NCI-H1417 (cell line): ENCODE results near the gene S100A14.
"Not testable (repeated sequence)": the region's sequence is repeated elsewhere in the genome, so short reads cannot be mapped to it uniquely, and the experiment has no call there.

Experiments used
- DNase-seq, 3 experiments: peaks; one replicate each; lab custom pipeline; 2025; lab: John Stamatoyannopoulos, UW

The S100A14 gene

DNA sequence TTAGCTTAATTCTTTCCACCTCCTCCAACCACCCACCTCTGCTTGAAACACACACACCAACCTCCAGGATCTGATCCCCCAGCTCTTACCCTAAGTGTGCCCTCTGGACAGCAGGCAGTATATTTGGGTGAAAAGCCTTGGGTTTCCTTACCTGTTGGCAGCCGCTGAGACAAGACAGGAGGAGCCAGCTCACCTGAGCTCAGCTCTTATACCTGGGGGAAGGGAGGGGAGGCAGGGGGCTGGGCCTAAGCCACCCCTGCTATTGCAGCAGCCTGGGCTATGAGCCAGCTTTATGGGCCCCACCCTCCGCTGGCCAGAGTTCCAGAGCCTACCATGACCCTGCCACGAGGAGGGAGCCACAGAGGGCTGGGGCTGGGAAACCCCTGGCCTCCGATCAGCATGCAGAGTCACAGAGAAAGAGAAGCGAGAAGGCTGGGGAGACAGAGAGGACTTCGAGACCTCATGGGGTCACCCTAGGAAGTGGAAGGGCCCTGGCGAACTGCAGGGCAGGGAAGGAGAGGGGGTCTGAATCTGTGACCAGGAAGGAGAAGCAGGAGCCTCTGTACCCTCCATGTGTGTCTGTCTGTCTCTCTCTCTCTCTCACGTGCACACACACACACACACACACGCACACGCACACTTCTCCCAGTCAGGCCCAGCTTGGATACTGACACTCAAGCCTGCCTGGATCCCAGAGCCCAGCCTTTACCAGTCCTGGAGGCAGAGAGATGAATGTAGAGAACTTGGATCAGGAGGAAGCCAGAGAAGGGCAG, at the start of gene S100A14:
Gene S100A14, minus strand, starts transcription at position 182 of the 773 bp plus-strand sequence. CDS start 467 bp downstream, outside the sequence.
- DNase-seq: no peak

DNA sequence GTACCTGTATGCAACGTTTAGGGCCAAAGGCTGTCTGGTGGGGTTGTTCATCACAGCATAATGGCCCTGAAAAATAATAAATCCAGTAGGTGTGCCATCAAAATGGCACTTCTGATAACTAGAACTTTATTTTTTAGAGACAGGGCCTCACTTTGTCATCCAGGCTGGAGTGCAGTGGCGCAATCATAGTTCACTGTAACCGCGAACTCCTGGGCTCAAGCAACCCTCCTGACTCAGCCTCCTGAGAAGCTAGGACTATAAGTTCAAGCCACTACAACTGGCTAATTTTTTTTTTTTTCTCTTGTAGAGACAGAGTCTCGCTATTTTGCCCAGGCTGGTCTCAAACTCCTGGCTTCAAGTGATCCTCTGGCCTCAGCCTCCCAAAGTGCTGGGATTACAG, 47.1 kb upstream of the S100A14 start:
- DNase-seq: no peak

- DNase-seq: peak in 1 of 3 experiments; percentile 16
These were observed 46.1 kb upstream of the S100A14 start for GRCh38 chr1:153662269-153662668.

- peak in 1 of 3 experiments; percentile 49 for DNase-seq
These were observed 45.1 kb upstream of the S100A14 start for GRCh38 chr1:153661111-153661708.

GRCh38 chr1:153659656-153660055, 43.5 kb upstream of the S100A14 start:
- DNase-seq: no peak

GRCh38 chr1:153659175-153659534, 43.0 kb upstream of the S100A14 start:
- DNase-seq: no peak

DNA sequence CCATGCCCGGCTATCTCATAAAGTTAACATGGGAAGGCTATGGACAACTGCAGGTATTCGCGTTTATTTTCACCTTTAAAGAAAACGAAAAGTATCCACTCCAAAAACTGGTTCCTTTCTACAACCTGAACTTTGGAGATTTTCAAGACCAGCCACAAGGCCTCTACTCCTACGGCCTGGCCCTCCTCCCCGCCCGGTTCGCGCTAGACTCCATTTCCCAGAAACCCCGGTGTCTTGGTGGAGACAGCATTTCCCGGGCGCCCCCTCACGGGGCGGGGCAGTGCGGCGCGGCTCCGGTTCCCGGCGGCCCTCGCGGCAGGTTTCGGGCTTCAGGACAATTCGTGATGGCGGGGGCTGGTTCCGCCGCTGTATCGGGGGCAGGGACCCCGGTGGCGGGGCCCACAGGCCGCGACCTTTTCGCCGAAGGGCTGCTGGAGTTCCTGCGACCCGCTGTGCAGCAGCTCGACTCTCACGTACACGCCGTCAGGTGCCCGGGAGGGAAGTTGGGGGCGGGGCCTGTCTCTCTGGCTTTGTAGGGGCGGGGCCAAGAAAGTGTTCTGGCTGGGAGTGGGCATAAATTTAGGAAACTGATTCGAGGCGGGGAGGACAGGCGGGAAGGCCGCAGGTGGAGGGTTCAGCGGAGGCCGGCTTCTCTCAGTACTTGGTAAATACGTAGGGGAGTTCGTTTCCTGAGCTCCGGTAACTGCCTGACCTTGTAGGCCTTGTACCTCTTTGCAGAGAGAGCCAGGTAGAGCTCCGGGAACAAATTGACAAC, 42.5 kb upstream of the S100A14 start, which contains the start of gene SNAPIN:
Gene SNAPIN, plus strand, starts transcription at position 304 of the 775 bp plus-strand sequence. Its CDS starts 41 bp downstream, at position 345.
- DNase-seq: peak; percentile 93 to 97 (median 94)

DNA sequence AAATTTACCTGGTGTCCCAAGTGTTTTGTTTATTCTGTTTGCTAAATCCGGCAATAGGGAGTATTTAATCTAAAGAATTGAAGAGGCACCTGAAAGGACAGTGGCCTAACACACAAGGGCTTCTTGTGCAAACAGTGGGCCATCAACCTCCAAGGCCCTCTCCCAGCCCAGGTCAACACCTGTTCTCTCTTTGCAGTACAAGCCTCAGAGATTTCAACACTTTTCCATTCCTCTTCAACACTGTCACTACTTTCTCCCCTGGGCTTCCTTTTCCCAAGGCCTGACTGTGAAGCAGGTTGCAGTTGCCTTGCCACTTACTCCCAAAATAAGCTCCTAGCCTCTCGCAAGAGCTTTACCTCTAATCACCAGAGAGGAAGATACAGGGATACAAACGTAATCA, 39.2 kb upstream of the S100A14 start:
- peak in 1 of 3 experiments; percentile 35 for DNase-seq

GRCh38 chr1:153652805-153653500, 36.8 kb upstream of the S100A14 start:
- DNase-seq: no peak

DNA sequence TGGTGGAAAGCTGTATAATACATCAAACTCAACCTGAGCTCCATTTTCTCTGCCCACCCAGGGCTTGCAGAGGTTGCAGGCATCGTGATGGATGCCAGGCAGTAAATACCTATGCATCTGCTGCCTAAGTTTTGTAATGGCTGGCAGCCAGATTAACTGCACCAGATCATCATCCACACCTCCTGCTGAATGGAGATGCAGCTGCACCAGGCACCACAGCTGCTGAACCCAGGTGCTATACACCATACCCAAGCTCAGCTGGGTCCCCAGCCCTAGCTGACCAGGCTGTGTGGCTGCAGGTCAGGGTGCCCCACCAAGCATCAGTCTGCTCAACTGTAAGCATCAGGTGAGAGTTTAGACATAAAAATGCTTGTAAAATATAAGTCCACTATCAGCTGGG, 35.6 kb upstream of the S100A14 start:
- no peak for DNase-seq

DNA sequence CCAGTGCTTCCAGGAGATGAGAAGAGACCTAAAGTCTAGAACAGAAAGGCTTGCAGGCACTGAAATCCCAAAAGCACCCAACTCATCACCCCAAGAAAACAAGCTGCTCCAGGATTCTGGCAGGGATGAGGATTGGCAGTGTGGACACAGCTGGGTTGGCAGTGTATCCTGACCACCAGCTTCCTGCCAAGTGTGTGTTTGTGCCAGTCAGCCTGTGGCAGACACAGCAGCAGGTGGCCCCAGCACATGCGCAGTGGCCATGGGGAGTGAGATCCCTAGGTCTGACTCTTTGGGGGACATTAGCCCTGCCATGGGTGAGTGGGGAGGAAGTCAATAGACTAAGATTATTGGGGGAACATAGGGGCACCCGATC, 33.7 kb upstream of the S100A14 start:
- no peak for DNase-seq

GRCh38 chr1:153649137-153649862, 33.2 kb upstream of the S100A14 start:
- DNase-seq: no peak

- DNase-seq: no peak
These were observed 32.0 kb upstream of the S100A14 start for GRCh38 chr1:153648000-153648643.

- peak in 1 of 3 experiments; percentile 19 for DNase-seq
These were observed 31.2 kb upstream of the S100A14 start for GRCh38 chr1:153647346-153647714.

- no peak for DNase-seq
These were observed 30.7 kb upstream of the S100A14 start for GRCh38 chr1:153646672-153647345.

- DNase-seq: no peak
These were observed 27.7 kb upstream of the S100A14 start for GRCh38 chr1:153643816-153644215.

DNA sequence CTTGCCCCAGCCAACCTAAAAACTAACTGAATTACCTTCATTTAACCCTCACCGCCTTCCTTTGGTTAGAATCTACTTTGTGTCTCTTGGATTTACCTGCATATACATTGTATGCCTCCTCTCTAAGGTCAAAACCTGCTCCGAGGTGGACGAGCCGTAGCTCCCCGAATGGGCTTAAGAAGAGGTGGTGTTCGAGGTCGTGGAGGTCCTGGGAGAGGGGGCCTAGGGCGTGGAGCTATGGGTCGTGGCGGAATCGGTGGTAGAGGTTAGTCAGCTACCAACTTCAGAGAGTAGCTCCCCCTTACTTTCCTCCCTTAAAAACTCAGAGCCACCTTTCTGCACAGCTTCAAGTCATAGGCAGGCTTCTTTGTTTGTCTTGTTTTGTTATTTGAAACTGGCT, 27.0 kb upstream of the S100A14 start:
- DNase-seq: no peak

GRCh38 chr1:153642161-153642560, 26.0 kb upstream of the S100A14 start:
- DNase-seq: no peak

- no peak for DNase-seq
These were observed 24.7 kb upstream of the S100A14 start for GRCh38 chr1:153640861-153641260.

DNA sequence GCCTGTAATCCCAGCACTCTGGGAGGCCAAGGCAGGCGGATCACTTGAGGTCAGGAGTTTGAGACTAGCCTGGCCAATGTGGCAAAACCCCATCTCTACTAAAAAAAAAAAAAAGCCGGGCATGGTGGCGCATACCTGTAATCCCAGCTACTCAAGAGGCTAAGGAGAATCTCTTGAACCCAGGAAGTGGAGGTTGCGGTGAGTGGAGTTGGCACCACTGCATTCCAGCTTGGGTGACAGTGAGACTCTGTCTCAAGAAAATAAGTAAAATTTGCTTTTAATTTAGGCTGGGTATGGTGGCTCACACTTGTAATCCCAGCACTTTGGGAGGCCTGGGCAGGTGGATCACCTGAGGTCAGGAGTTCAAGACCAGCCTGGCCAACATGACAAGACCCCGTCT, 24.1 kb upstream of the S100A14 start:
- DNase-seq: not testable (repeated sequence)
